Lower leg skin (tissue), 4 donors: Measurements from ENCODE around the gene HSP90B1. TPM values are rescaled to one million over a fixed set of nuclear protein-coding genes. Genes with fewer than 3 reads are reported as not detected.

Experiments
- DNase-seq, 2 donors: peaks; one replicate each; pipeline ENCODE4 v3.0.0-alpha.2; 2019; ENCODE audit warnings: low spot score in 2 of 2
- H3K4me3 ChIP-seq: fragments of 200-600 bp; sonication (generic); 2 replicates; pipeline ENCODE4 v1.5.1; 2017; ENCODE audit warnings: mild to moderate bottlenecking, low read depth; ENCODE audit not compliant: poor library complexity, severe bottlenecking
- POLR2A ChIP-seq, 2 donors: fragments of 450-650 bp; IDR thresholded peaks; one replicate each; pipeline ENCODE4 v1.6.1; 2016 to 2017; ENCODE audit warnings: antibody characterized with exemption in 2 of 2, mild to moderate bottlenecking in 1 of 2, moderate library complexity in 1 of 2
- WGBS, 2 donors: methylation state at CpG; one replicate each; pipeline ENCODE4 v1.1.5; 2018; 5-methylcytosine and 5-hydroxymethylcytosine counted together
- intact Hi-C: fragments of 100-400 bp; cut with DNase I; formaldehyde crosslinking; loops from one replicate; pipeline ENCODE4 v1.15.0; 2023; ENCODE audit warnings: low total_unique reads
- total RNA-seq, 4 donors: library from RNA; depleted of rRNA; stranded (reverse); fragments of >200 nt; gene quantifications; one replicate each; pipeline ENCODE4 v1.1.0, GENCODE V29; 2016
- TF ChIP-seq, protein P1 (sequence below), 3 donors: fragments of 450-650 bp; IDR thresholded peaks; one replicate each; pipeline ENCODE4 v1.5.1; 2016; ENCODE audit warnings: antibody characterized with exemption in 3 of 3, mild to moderate bottlenecking in 3 of 3, moderate library complexity in 2 of 3

HSP90B1 gene
- 100 to 1,000 TPM in 3 of 4 donors, 10 to 100 TPM in 1; 98.4 to 168 (median 135) TPM for total RNA-seq

DNA sequence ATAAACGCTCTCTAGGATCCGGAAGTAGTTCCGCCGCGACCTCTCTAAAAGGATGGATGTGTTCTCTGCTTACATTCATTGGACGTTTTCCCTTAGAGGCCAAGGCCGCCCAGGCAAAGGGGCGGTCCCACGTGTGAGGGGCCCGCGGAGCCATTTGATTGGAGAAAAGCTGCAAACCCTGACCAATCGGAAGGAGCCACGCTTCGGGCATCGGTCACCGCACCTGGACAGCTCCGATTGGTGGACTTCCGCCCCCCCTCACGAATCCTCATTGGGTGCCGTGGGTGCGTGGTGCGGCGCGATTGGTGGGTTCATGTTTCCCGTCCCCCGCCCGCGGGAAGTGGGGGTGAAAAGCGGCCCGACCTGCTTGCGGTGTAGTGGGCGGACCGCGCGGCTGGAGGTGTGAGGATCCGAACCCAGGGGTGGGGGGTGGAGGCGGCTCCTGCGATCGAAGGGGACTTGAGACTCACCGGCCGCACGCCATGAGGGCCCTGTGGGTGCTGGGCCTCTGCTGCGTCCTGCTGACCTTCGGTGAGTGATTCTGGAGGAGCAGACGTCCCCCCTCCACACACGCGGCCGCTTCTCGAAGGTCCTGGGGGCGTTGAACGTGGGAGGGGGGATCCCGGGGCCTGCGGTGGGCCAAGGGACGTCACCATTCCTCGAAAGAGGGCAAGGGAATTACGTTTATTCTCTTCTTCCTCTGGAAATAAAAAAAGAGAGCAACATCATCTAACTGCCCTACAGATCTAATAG lies at the start of gene HSP90B1:
TSS of gene HSP90B1 (plus strand) at position 377 of the 753 bp plus-strand sequence. CDS start at position 483, 106 bp downstream.
- TF ChIP-seq, protein P1, sequence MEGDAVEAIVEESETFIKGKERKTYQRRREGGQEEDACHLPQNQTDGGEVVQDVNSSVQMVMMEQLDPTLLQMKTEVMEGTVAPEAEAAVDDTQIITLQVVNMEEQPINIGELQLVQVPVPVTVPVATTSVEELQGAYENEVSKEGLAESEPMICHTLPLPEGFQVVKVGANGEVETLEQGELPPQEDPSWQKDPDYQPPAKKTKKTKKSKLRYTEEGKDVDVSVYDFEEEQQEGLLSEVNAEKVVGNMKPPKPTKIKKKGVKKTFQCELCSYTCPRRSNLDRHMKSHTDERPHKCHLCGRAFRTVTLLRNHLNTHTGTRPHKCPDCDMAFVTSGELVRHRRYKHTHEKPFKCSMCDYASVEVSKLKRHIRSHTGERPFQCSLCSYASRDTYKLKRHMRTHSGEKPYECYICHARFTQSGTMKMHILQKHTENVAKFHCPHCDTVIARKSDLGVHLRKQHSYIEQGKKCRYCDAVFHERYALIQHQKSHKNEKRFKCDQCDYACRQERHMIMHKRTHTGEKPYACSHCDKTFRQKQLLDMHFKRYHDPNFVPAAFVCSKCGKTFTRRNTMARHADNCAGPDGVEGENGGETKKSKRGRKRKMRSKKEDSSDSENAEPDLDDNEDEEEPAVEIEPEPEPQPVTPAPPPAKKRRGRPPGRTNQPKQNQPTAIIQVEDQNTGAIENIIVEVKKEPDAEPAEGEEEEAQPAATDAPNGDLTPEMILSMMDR (IDR thresholded peaks at IDR 0.05): no peak
- peak in 1 of 2 donors; percentile 8 for TF ChIP-seq POLR2A (IDR thresholded peaks at IDR 0.05)
- 1% methylated on average over 48 to 56 of the region's 56 CpGs for WGBS, 2 donors
- peak within 1 kb of the TSS; percentile 76 for H3K4me3 ChIP-seq
- intact Hi-C loops: no loop called here
- DNase-seq: peak; percentile 100

DNA sequence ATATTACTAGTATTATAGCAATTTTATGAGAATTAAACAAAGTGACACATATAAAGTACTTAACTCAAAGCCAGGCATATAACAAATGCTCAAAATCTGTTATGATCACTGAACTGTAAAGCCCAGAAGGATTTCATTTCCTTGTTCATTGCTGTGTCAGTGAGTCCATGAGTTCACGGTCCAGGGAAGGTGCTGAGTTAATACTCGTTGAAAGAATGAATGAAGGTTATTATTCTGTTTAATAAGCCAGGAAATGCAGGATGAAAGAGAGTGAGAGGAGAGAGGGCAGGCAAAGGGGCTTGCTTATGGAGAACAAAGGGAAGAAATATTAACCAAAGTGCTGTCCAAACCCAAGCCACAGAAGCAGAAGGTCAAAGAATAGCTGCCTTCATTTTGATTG lies 48.9 kb upstream of the HSP90B1 start:
- 54 to 57% methylated on average over 2 of the region's 2 CpGs for WGBS, 2 donors
- intact Hi-C loops: no loop called here
- no peak overlapping the region for H3K4me3 ChIP-seq
- DNase-seq: no peak
- TF ChIP-seq, protein P1 (IDR thresholded peaks at IDR 0.05): no peak
- no peak for TF ChIP-seq POLR2A (IDR thresholded peaks at IDR 0.05)

DNA sequence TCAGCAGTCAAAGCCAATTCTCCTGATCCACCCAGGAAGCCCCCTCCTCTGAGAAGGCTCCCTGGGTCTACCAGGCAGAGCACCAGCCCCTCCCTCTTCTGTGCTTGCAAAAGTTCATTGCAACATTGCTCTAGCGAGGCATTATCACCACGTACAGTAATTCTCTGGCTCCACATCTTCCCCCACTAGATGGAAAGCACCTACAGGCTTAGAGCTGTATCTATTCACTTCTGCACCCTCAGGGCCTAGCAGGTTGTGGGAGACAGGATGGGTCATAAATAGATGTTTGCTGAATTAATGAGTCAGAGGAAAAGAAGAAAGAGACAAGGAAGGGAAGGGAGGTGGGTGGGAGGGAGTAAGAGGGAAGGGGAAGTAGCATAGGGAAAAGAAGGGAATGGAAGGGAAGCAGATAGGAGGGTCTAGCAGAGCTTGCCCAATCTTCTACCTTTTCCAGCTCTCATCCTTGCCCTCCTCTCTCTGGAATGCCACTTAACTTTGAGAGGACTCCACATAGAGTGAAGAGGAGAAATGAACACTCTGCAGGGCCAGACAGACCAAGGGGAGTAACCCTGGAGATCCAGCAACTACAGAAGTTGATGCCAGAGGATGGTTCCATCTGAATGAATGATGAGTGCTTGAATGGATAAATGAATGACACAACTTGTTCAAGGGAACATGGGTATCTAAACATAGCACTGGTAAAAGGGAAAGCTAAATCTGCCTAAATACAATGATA lies 47.2 kb upstream of the HSP90B1 start:
- DNase-seq: no peak
- intact Hi-C loops: no loop called here
- no peak overlapping the region for H3K4me3 ChIP-seq
- 49 to 52% methylated on average over 2 of the region's 2 CpGs for WGBS, 2 donors
- TF ChIP-seq, protein P1 (IDR thresholded peaks at IDR 0.05): no peak
- TF ChIP-seq POLR2A (IDR thresholded peaks at IDR 0.05): no peak

DNA sequence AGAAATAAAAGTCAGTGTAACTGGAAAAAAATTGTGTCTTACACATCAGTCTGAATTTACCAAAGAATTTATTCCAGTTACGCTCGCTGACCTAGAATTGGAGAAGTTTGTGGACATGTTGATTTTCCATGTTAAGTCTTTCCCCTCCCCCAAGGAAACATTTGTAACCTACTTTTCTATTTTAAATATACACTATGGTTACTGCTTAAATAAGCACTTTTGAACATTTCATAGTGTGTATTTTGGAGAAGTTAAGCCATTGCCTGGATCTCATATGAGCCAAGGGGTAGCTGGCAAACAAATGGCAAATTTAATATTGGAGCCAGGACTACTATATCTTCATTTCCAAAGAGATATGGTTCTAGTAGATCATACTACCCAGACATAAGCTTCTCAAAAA lies 46.3 kb upstream of the HSP90B1 start:
- TF ChIP-seq POLR2A (IDR thresholded peaks at IDR 0.05): no peak
- TF ChIP-seq, protein P1 (IDR thresholded peaks at IDR 0.05): no peak
- H3K4me3 ChIP-seq: no peak overlapping the region
- no peak for DNase-seq
- WGBS, 2 donors: 85 to 88% methylated on average over 2 of the region's 2 CpGs
- intact Hi-C loops: no loop called here

DNA sequence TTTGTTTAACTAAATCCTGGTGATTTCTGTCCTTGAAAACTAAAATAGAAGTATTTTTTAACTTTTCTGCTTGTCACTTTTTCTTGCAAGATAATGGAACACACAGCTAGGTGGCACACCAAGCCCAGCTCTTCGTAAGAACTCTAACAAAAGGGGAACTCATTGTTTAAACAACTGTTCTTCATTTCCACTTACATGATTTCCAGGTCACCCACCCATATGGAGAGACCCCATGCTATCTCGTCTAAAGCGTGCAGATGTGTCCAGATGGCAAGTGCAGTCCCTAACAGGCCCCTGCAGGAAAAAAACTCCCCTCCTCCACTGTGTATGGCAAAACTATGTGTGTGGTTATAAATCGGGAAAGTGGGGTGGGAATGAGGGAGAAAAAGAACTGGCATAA lies 45.9 kb upstream of the HSP90B1 start:
- intact Hi-C loops: no loop called here
- 37 to 47% methylated on average over 4 of the region's 4 CpGs for whole genome bisulfite sequencing, 2 donors
- TF ChIP-seq, protein P1 (IDR thresholded peaks at IDR 0.05): no peak
- TF ChIP-seq POLR2A (IDR thresholded peaks at IDR 0.05): no peak

More for the DNA sequence above, 45.9 kb upstream of the HSP90B1 start:
- no peak for DNase-seq
- no peak overlapping the region for H3K4me3 ChIP-seq
